IMR-90 (cell line): ENCODE results near the gene MDM4.
"Not testable (repeated sequence)": the region's sequence is repeated elsewhere in the genome, so short reads cannot be mapped to it uniquely, and the experiment has no call there.

ENCODE experiments used
- BHLHE40 ChIP-seq: fragments of 150-350 bp; IDR thresholded peaks from 2 replicates; pipeline ENCODE4 v1.6.1; 2016; ENCODE audit warnings: mild to moderate bottlenecking, low read depth, low read length
- CEBPB ChIP-seq: IDR thresholded peaks from 2 replicates; pipeline ENCODE4 v1.6.1; 2012; ENCODE audit warnings: low read depth, low read length, improper control_type of control experiment
- CHD1 ChIP-seq: IDR thresholded peaks from 2 replicates; pipeline ENCODE4 v1.6.1; 2012; ENCODE audit warnings: low read depth, low read length, improper control_type of control experiment
- CTCF ChIP-seq: conservative IDR thresholded peaks from 2 replicates; pipeline ENCODE4 v1.5.1; 2012; ENCODE audit warnings: mild to moderate bottlenecking, low read depth, low read length, improper control_type of control experiment
- FOS ChIP-seq: fragments of 150-350 bp; IDR thresholded peaks from 2 replicates; pipeline ENCODE4 v1.6.1; 2016; ENCODE audit warnings: low read depth, low read length
- MAFK ChIP-seq: IDR thresholded peaks from 2 replicates; pipeline ENCODE4 v1.6.1; 2012; ENCODE audit warnings: low read depth, low read length, improper control_type of control experiment
- MAZ ChIP-seq: IDR thresholded peaks from 2 replicates; pipeline ENCODE4 v1.6.1; 2012; ENCODE audit warnings: low read depth, mild to moderate bottlenecking, low read length, improper control_type of control experiment, moderate library complexity, borderline replicate concordance
- MXI1 ChIP-seq: IDR thresholded peaks from 2 replicates; pipeline ENCODE4 v1.6.1; 2012; ENCODE audit warnings: low read depth, mild to moderate bottlenecking, low read length, moderate library complexity, borderline replicate concordance
- POLR2A ChIP-seq: IDR thresholded peaks from 2 replicates; pipeline ENCODE4 v1.6.1; 2012; ENCODE audit warnings: mild to moderate bottlenecking, low read depth, low read length
- RAD21 ChIP-seq: IDR thresholded peaks from 2 replicates; pipeline ENCODE4 v1.6.1; 2012; ENCODE audit warnings: low read length, improper control_type of control experiment
- RCOR1 ChIP-seq: IDR thresholded peaks from 2 replicates; pipeline ENCODE4 v1.6.1; 2012; ENCODE audit warnings: mild to moderate bottlenecking, low read length, improper control_type of control experiment; ENCODE audit not compliant: insufficient replicate concordance
- RFX5 ChIP-seq: IDR thresholded peaks from 2 replicates; pipeline ENCODE4 v1.8.0; 2012; ENCODE audit warnings: low read depth, mild to moderate bottlenecking, low read length, moderate library complexity
- SMC3 ChIP-seq: fragments of 150-350 bp; IDR thresholded peaks from 2 replicates; pipeline ENCODE4 v1.6.1; 2016; ENCODE audit warnings: low read depth, mild to moderate bottlenecking, antibody characterized with exemption, low read length, moderate library complexity
- USF2 ChIP-seq: fragments of 150-350 bp; IDR thresholded peaks from 2 replicates; pipeline ENCODE4 v1.6.1; 2017; ENCODE audit warnings: mild to moderate bottlenecking, antibody characterized with exemption, low read length, low read depth

- not testable (repeated sequence) for TF ChIP-seq CTCF, MAZ, CEBPB, BHLHE40, POLR2A, FOS, RAD21, CHD1, USF2, RFX5, MXI1, SMC3, RCOR1, MAFK
These were observed 29.5 kb upstream of the MDM4 start for GRCh38 chr1:204486513-204487255.
